ENCODE results near the gene SPDYE5.

SPDYE5 gene

DNA sequence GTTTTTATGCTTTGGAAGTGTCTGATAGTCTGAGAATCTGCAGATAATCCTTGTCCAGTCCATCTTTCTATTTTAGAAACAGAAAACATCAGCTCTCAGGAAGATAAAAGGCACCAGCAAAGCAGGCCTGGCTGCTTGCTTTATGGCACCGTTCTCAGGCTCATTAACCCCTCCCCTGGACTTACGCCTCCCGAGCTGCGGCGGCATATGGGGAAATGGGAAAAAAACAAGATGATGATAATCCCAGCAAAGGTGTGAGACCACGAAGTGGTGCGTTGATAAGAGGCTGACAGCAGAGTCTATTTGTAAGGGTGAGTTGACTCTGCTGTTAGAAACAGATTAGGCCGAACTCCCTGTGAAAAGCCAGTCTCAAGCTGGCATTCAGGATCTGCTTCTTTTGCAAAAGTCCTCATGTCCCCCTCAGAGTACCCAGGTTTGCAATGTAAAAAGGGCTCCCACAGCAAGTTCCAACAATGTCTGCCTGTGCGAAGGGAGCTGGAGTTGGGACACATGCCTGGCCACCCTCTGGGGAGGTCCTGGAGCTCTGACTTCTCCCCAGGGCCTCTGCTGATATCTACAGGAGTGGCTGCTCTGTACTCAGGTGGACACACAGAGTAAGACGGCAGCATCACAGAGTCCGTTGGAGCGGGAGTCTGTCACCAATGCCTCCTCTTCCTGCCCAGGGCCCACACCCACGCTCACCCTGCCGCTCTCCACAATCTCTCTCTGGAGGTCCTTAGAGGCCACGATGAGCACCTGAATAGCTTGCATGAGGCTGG lies 54.3 kb downstream of the SPDYE5 start:
- no peak for DNase-seq
